Fibroblast of pulmonary artery (primary cell): Measurements from ENCODE around the gene LRMDA.
A peak's percentile ranks its signal among the peaks of the same experiment; 100 is the strongest.

ENCODE experiments used
- DNase-seq: peaks from one replicate; pipeline ENCODE4 v3.0.0-alpha.2; 2010; ENCODE audit warnings: low read depth
- H3K4me3 ChIP-seq: replicated peaks from 2 replicates; pipeline ENCODE4 v1.5.1; 2011; ENCODE audit warnings: low read depth, mild to moderate bottlenecking, control low read depth, low read length, moderate library complexity
- CTCF ChIP-seq: IDR thresholded peaks from 2 replicates; pipeline ENCODE4 v1.5.1; 2011; ENCODE audit warnings: mild to moderate bottlenecking, control low read depth, low read length, inconsistent platforms; ENCODE audit errors: missing control alignments

The LRMDA gene

GRCh38 chr10:76398043-76398710, 966.8 kb downstream of the LRMDA start:
- DNase-seq: no peak
- no peak for TF ChIP-seq CTCF
- H3K4me3 ChIP-seq: no peak overlapping the region

- no peak overlapping the region for H3K4me3 ChIP-seq
- no peak for DNase-seq
- no peak for TF ChIP-seq CTCF
Measured at GRCh38 chr10:76399226-76399625, 967.8 kb downstream of the LRMDA start.

- no peak overlapping the region for H3K4me3 ChIP-seq
- no peak for DNase-seq
- TF ChIP-seq CTCF: no peak
Measured at GRCh38 chr10:76401006-76401405, 969.6 kb downstream of the LRMDA start.

- no peak for TF ChIP-seq CTCF
- H3K4me3 ChIP-seq: no peak overlapping the region
- peak; percentile 12 for DNase-seq
Measured at GRCh38 chr10:76403912-76404311, 972.5 kb downstream of the LRMDA start.

- no peak for DNase-seq
- no peak overlapping the region for H3K4me3 ChIP-seq
- TF ChIP-seq CTCF: no peak
Measured at GRCh38 chr10:76404531-76404930, 973.1 kb downstream of the LRMDA start.

GRCh38 chr10:76405922-76406321, 974.5 kb downstream of the LRMDA start:
- H3K4me3 ChIP-seq: no peak overlapping the region
- no peak for DNase-seq
- TF ChIP-seq CTCF: no peak

GRCh38 chr10:76408646-76409045, 977.2 kb downstream of the LRMDA start:
- DNase-seq: no peak
- no peak overlapping the region for H3K4me3 ChIP-seq
- TF ChIP-seq CTCF: no peak
